Ishikawa (cell line): ENCODE results near the gene NHEJ1.

ENCODE experiments used
- CEBPB ChIP-seq: IDR thresholded peaks from 2 replicates; pipeline ENCODE4 v1.6.1; 2012
- CREB1 ChIP-seq: IDR thresholded peaks from 2 replicates; pipeline ENCODE4 v1.6.1; 2012; ENCODE audit warnings: low read depth
- EGR1 ChIP-seq: IDR thresholded peaks from 2 replicates; pipeline ENCODE4 v1.6.1; 2012
- EP300 ChIP-seq: IDR thresholded peaks from 2 replicates; pipeline ENCODE4 v1.6.1; 2012; ENCODE audit warnings: borderline replicate concordance
- FOXM1 ChIP-seq: IDR thresholded peaks from 2 replicates; pipeline ENCODE4 v1.6.1; 2012; ENCODE audit warnings: low read depth, borderline replicate concordance
- MAX ChIP-seq: IDR thresholded peaks from 2 replicates; pipeline ENCODE4 v1.6.1; 2012
- NFIC ChIP-seq: IDR thresholded peaks from 2 replicates; pipeline ENCODE4 v1.6.1; 2012
- RAD21 ChIP-seq: IDR thresholded peaks from 2 replicates; pipeline ENCODE4 v1.6.1; 2012; ENCODE audit warnings: low read depth
- REST ChIP-seq: IDR thresholded peaks from 2 replicates; pipeline ENCODE4 v1.6.1; 2012; ENCODE audit warnings: low read depth, mild to moderate bottlenecking
- TAF1 ChIP-seq: IDR thresholded peaks from 2 replicates; pipeline ENCODE4 v1.6.1; 2012; ENCODE audit warnings: low read depth, mild to moderate bottlenecking
- TCF12 ChIP-seq: IDR thresholded peaks from 2 replicates; pipeline ENCODE4 v1.6.1; 2012; ENCODE audit warnings: low read depth
- TEAD4 ChIP-seq: IDR thresholded peaks from 2 replicates; pipeline ENCODE4 v1.6.1; 2012
- YY1 ChIP-seq: IDR thresholded peaks from 2 replicates; pipeline ENCODE4 v1.6.1; 2012; ENCODE audit warnings: low read depth
- ZBTB7A ChIP-seq: IDR thresholded peaks from 2 replicates; pipeline ENCODE4 v1.6.1; 2012; ENCODE audit warnings: low read depth

GRCh38 chr2:219072741-219073250 lies 87.8 kb downstream of the NHEJ1 start:
- TF ChIP-seq MAX (no peak), CEBPB (no peak), TAF1 (no peak), EP300 (no peak), CREB1 (no peak), YY1 (no peak), REST (no peak), FOXM1 (no peak), RAD21 (no peak), ZBTB7A (no peak), EGR1 (no peak), TCF12 (no peak), NFIC (no peak), TEAD4 (no peak)
